Esophagus muscularis mucosa (tissue), 3 donors: ENCODE results near the gene TLK1.

Experiments used
- POLR2A ChIP-seq: fragments of 450-650 bp; IDR thresholded peaks from one replicate; pipeline ENCODE4 v1.6.1; 2017; ENCODE audit warnings: antibody characterized with exemption, moderate library complexity, mild to moderate bottlenecking, low read depth
- POLR2AphosphoS5 ChIP-seq, 2 donors: sonication (generic); formaldehyde crosslinking; IDR thresholded peaks; one replicate each; pipeline ENCODE4 v1.6.1; 2017; ENCODE audit warnings: antibody characterized with exemption in 2 of 2
- TF ChIP-seq, protein P1 (sequence below), 3 experiments: fragments of 200-600 bp in 2 of 3; fragments of 450-650 bp in 1 of 3; sonication (generic) in 2 of 3; IDR thresholded peaks; one replicate each; pipeline ENCODE4 v1.5.1; 2017 to 2019; ENCODE audit warnings: antibody characterized with exemption in 3 of 3, mild to moderate bottlenecking in 2 of 3, moderate library complexity in 1 of 3

DNA sequence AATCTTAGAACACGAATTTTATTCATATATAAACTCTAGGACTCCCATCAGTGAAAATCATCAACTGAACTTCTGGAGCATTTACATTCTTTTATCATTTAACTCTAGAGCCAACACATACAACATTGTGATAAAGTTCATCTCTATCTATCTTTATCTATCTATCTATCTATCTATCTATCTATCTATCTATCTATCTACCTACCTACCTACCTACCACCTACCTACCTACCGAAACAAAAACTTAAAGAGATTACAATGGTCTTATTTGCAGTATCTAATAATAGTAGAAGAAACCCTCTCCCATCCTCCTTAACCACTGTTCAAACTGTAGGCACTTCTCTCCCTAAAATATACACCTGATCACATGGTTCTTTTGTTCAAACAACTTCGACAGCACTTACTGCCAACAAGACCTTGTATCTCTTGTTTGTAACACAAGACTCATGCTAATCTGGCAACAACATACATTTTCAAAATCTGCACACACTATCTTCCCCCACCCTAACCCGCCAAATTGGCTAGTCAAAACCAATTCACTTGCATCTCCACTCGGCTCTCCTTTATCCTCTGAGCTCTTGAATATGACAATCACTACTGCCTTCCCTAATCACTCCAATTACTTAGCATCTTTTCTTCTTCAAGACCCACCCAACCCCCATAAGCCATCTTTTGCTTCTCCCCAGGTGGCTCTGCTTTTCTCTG is 162.6 kb downstream of the TLK1 start:
- TF ChIP-seq, protein P1, sequence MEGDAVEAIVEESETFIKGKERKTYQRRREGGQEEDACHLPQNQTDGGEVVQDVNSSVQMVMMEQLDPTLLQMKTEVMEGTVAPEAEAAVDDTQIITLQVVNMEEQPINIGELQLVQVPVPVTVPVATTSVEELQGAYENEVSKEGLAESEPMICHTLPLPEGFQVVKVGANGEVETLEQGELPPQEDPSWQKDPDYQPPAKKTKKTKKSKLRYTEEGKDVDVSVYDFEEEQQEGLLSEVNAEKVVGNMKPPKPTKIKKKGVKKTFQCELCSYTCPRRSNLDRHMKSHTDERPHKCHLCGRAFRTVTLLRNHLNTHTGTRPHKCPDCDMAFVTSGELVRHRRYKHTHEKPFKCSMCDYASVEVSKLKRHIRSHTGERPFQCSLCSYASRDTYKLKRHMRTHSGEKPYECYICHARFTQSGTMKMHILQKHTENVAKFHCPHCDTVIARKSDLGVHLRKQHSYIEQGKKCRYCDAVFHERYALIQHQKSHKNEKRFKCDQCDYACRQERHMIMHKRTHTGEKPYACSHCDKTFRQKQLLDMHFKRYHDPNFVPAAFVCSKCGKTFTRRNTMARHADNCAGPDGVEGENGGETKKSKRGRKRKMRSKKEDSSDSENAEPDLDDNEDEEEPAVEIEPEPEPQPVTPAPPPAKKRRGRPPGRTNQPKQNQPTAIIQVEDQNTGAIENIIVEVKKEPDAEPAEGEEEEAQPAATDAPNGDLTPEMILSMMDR (IDR thresholded peaks at IDR 0.05) = no peak
- TF ChIP-seq POLR2A (no peak), POLR2AphosphoS5 (IDR thresholded peaks at IDR 0.05) (no peak)
